ENCODE measurements around the gene PRL.

Gene PRL

DNA sequence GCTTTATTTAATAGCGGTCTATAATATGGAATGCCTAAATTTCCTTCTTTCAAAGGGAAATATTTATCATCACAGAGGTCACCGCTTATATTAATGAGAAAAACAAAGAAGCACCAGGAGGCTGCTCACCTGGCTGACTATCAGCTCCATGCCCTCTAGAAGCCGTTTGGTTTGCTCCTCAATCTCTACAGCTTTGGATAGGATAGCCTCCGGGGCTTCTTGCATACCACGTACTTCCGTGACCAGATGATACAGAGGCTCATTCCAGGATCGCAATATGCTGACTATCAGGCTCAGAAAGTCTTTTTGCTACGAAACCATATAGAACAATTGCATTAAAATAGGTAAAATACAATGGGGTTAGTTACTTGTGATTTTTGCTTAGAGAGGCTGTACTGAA, 6.8 kb downstream of the PRL start:
- no peak overlapping the region for H3K4me3 ChIP-seq (ENCODE audit: low read depth, low read length)
- no peaks in the 10 kb centered on the region for H3K4me1 ChIP-seq
- no peak for DNase-seq
- TF ChIP-seq CTCF (IDR thresholded peaks at IDR 0.05; ENCODE audit: low read depth, low read length), result no peak
- H3K27me3 ChIP-seq, result no peaks in the 10 kb centered on the region
- H3K9me3 ChIP-seq, result no peaks in the 10 kb centered on the region
- no peaks in the 10 kb centered on the region for H3K36me3 ChIP-seq

DNA sequence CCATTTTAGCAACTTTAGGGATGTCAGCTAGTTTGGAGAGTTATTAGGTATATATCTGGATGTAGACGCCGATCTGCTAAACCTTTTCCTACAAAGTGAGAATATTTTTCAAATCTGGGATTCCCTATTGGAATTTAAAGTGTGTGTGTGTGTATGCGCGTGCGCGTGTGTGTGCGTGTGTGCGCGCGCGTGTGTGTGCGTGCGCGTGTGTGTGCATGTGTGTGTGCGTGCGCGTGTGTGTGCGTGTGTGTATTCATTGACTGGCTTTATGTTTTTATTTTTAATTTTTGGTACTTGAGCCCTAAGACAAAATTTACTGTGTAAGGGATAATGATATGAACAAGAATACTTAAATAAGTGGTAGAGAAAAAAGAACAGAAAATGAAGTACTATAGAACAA, 8.1 kb downstream of the PRL start:
- H3K4me3 ChIP-seq (ENCODE audit: low read depth, low read length), result no peak overlapping the region
- H3K36me3 ChIP-seq, result no peaks in the 10 kb centered on the region
- no peak for DNase-seq
- H3K4me1 ChIP-seq, result no peaks in the 10 kb centered on the region
- no peaks in the 10 kb centered on the region for H3K27me3 ChIP-seq
- no peak for TF ChIP-seq CTCF (IDR thresholded peaks at IDR 0.05; ENCODE audit: low read depth, low read length)
- H3K9me3 ChIP-seq, result no peaks in the 10 kb centered on the region

- H3K27me3 ChIP-seq, result no peaks in the 10 kb centered on the region
- no peak overlapping the region for H3K4me3 ChIP-seq (ENCODE audit: low read depth, low read length)
- TF ChIP-seq CTCF (IDR thresholded peaks at IDR 0.05; ENCODE audit: low read depth, low read length), result no peak
- H3K4me1 ChIP-seq, result no peaks in the 10 kb centered on the region
- H3K36me3 ChIP-seq, result no peaks in the 10 kb centered on the region
- no peak for DNase-seq
- H3K9me3 ChIP-seq, result no peaks in the 10 kb centered on the region
These were observed 12.2 kb downstream of the PRL start for GRCh38 chr6:22284666-22285065.

- no peaks in the 10 kb centered on the region for H3K27me3 ChIP-seq
- no peak for DNase-seq
- no peaks in the 10 kb centered on the region for H3K9me3 ChIP-seq
- no peaks in the 10 kb centered on the region for H3K36me3 ChIP-seq
- H3K4me1 ChIP-seq, result no peaks in the 10 kb centered on the region
- TF ChIP-seq CTCF (IDR thresholded peaks at IDR 0.05; ENCODE audit: low read depth, low read length), result no peak
- no peak overlapping the region for H3K4me3 ChIP-seq (ENCODE audit: low read depth, low read length)
These were observed 15.3 kb downstream of the PRL start for GRCh38 chr6:22281341-22282085.

DNA sequence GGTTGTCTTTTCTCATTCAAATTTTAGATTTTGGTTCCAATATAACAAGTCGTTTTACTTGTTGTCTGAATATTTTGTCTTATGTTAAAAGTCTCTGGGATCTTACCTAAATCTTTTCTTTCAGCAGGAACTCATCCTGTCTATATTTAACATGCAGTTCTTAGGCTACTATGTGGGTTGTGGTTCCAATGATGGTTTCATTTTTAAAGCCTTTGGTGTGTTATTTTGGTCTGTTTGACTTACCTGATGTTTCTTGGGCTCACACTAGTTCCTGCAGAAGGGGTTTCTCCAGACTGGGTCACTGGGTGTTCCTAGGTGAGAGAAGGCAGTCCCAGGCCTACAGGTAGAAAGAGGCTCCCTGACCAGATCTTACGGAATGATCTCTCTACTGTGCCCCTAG, 17.4 kb downstream of the PRL start:
- H3K9me3 ChIP-seq, result no peaks in the 10 kb centered on the region
- H3K4me3 ChIP-seq (ENCODE audit: low read depth, low read length), result no peak overlapping the region
- H3K36me3 ChIP-seq, result no peaks in the 10 kb centered on the region
- no peaks in the 10 kb centered on the region for H3K27me3 ChIP-seq
- H3K4me1 ChIP-seq, result no peaks in the 10 kb centered on the region
- no peak for DNase-seq
- TF ChIP-seq CTCF (IDR thresholded peaks at IDR 0.05; ENCODE audit: low read depth, low read length), result no peak

DNA sequence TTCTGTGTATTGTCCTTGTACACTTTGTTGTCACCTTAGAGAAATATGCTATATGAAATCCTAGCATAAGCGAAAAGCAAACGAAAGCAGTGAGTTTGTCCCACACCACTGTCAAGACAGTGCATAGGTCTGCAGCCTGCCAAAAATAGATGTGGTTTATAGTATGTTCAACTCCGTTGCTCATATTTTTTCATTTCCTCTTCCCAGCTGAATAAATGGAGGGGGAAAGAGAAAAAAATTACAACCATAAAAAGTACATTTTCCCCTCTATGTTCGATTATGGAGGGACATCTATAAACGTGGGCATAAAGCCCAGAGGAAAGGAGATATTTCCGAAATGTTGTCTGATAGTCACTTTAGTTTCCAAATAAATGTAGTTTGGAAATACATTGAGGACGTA, 25.8 kb downstream of the PRL start:
- Histone ChIP-seq H3K4me1 (no peaks in the 10 kb centered on the region), H3K4me3 (ENCODE audit: low read depth, low read length) (no peak overlapping the region)
- no peak for DNase-seq

More for the DNA sequence above, 25.8 kb downstream of the PRL start:
- H3K27me3 ChIP-seq, result no peaks in the 10 kb centered on the region
- H3K36me3 ChIP-seq, result no peaks in the 10 kb centered on the region
- no peak for TF ChIP-seq CTCF (IDR thresholded peaks at IDR 0.05; ENCODE audit: low read depth, low read length)
- no peaks in the 10 kb centered on the region for H3K9me3 ChIP-seq
